ENCODE measurements around the gene FUT7. TPM values are rescaled to one million over a fixed set of nuclear protein-coding genes. Genes with fewer than 3 reads are reported as not detected.

The FUT7 gene
- total and polyA plus RNA-seq, 9 of the 15 experiments (the other 6 are each of a cell fraction or from before 2014, with no cell fraction given): not detected

- WGBS (ENCODE audit: insufficient coverage, low coverage, missing lambda C conversion rate): 44% methylated on average over 32 of the region's 90 CpGs
- H3K27ac ChIP-seq (ENCODE audit: extremely low read depth, low read depth, low read length): no peak within 1 kb of the TSS
- ChIA-PET CTCF (ENCODE audit: low intra/inter-chr PET ratio) (interaction anchor here (0.5 kb wide), 1 partner anchor 169 kb away, joined by 4 read pairs; no protein-coding TSS in a partner anchor), POLR2A (interaction anchor here (0.5 to 1.4 kb wide), 4 partner anchors 10 to 182 kb away, joined by 4 to 5 read pairs (median 4); no protein-coding TSS in a partner anchor)
- H3K4me1 ChIP-seq (replicated peaks in 1 of 2; ENCODE audit: control insufficient read depth in 2 of 2, insufficient read depth in 2 of 2, low read length in 2 of 2): peaks cover 2 to 65% of the 10 kb centered on the region in 2 experiments; a peak in 3 of 5 replicates
- in situ Hi-C loops (cut with MboI): no loop called here
- peak within 1 kb of the TSS in 1 of 2 experiments; percentile 85; a peak in 2 of 4 replicates for H3K9ac ChIP-seq (ENCODE audit: insufficient read depth in 1 of 2, low read depth in 2 of 2, low read length in 2 of 2)
- FAIRE-seq: no peak
- H4K20me1 ChIP-seq (replicated peaks; ENCODE audit: control insufficient read depth, insufficient read depth, low read length): peaks cover 9% of the 10 kb centered on the region
- H3K9me1 ChIP-seq (ENCODE audit: control insufficient read depth, insufficient read depth, low read length): peaks cover 2% of the 10 kb centered on the region
- peak within 1 kb of the TSS; percentile 55 for H2AFZ ChIP-seq (ENCODE audit: low read depth, low read length)
- intact Hi-C loops (cut with micrococcal nuclease): loop anchor here (5.0 kb wide), 1 partner anchor 63 kb away; no protein-coding TSS in a partner anchor
- H3K9me3 ChIP-seq (replicated peaks; ENCODE audit: control insufficient read depth, insufficient read depth, low read depth, low read length): no peaks in the 10 kb centered on the region
- H3K36me3 ChIP-seq (ENCODE audit: control insufficient read depth, insufficient read depth, low read length): no peaks in the 10 kb centered on the region
- no TSS peak for BruUV-seq (replicated peaks)
- no peaks in the 10 kb centered on the region for H3K79me2 ChIP-seq (ENCODE audit: control insufficient read depth, insufficient read depth, low read length)
- H3K4me2 ChIP-seq (ENCODE audit: insufficient read depth, low read length): peak within 1 kb of the TSS; percentile 37; the same call in 1 of the 2 replicates
- H3K4me3 ChIP-seq: peak within 1 kb of the TSS; percentile 40
- no peaks in the 10 kb centered on the region for H3K27me3 ChIP-seq (ENCODE audit: control insufficient read depth in 2 of 2, insufficient read depth in 2 of 2, low read length in 2 of 2)
- peak; percentile 72 to 95 (median 90) for DNase-seq (ENCODE audit: extremely low read depth in 1 of 4, low spot score in 3 of 4)
- peak; percentile 81 for ATAC-seq
- TF ChIP-seq TAF7 (tag; IDR thresholded peaks at IDR 0.05): no peak
- TF ChIP-seq SREBF2 (CRISPR knock-in tag; IDR thresholded peaks at IDR 0.05): no peak
- peak; percentile 74 for TF ChIP-seq EGR1 (conservative IDR thresholded peaks at IDR 0.05)
- no peak for TF ChIP-seq KAT8 (IDR thresholded peaks at IDR 0.05; ENCODE audit: low read depth)
- no peak for TF ChIP-seq ZNF57 (CRISPR knock-in tag; IDR thresholded peaks at IDR 0.05)
- no peak for TF ChIP-seq JUNB (CRISPR knock-in tag; conservative IDR thresholded peaks at IDR 0.05)
- no peak for TF ChIP-seq HOMEZ (CRISPR knock-in tag; IDR thresholded peaks at IDR 0.05)
- TF ChIP-seq ARID3B (CRISPR knock-in tag; IDR thresholded peaks at IDR 0.05; ENCODE audit: borderline replicate concordance): no peak
- TF ChIP-seq SRSF3 (IDR thresholded peaks at IDR 0.05; ENCODE audit: insufficient read depth, low read length): no peak
- TF ChIP-seq TSC22D4 (tag; IDR thresholded peaks at IDR 0.05): no peak
- TF ChIP-seq ARHGAP35 (IDR thresholded peaks at IDR 0.05; ENCODE audit: partially characterized antibody): no peak
- TF ChIP-seq RBM17 (IDR thresholded peaks at IDR 0.05; ENCODE audit: borderline replicate concordance, low read depth, low read length): no peak
Measured at GRCh38 chr9:137053944-137054931, 22.4 kb upstream of the FUT7 start, which contains the start of gene ENTPD2. ENTPD2 (minus strand) TSS chr9:137054061; CDS start chr9:137053997, 64 bp downstream.
